H1 (cell line): ENCODE data around the gene PIK3R3. TPM values are rescaled to one million over a fixed set of nuclear protein-coding genes. Genes with fewer than 3 reads are reported as not detected.

Experiments
- CTCF ChIA-PET: fragments of 300-600 bp; sonication (Branson Sonifier 250); formaldehyde crosslinking; loops from one replicate; lab custom pipeline; 2021; ENCODE audit not compliant: partially characterized antibody; lab: Charles Lee
- POLR2A ChIA-PET: fragments of 300-600 bp; sonication (Branson Sonifier 250); formaldehyde crosslinking; loops from one replicate; lab custom pipeline; 2021; ENCODE audit warnings: inconsistent platforms; ENCODE audit not compliant: partially characterized antibody; lab: Charles Lee
- DNase-seq, 2 experiments: peaks; one replicate each; pipeline versions ENCODE4 v3.0.0 to v3.0.0-alpha.2; 2010 to 2022; ENCODE audit warnings: low spot score in 2 of 2, low read depth in 1 of 2, mixed read lengths in 1 of 2
- FAIRE-seq: peaks from 2 replicates; lab custom pipeline; 2011; peaks lifted over from hg19 to GRCh38; lab: Jason Lieb, UNC
- H2AFZ ChIP-seq: 2 replicates; pipeline ENCODE4 v1.8.1; 2012; ENCODE audit warnings: low read length, inconsistent platforms
- H2AK5ac ChIP-seq: 2 replicates; pipeline ENCODE4 v1.6.1; 2013; ENCODE audit warnings: low read depth, low read length
- H2BK120ac ChIP-seq: replicated peaks from 2 replicates; pipeline ENCODE3; 2013; ENCODE audit warnings: low read depth, low read length, inconsistent platforms
- H2BK12ac ChIP-seq: 2 replicates; pipeline ENCODE4 v1.6.1; 2013; ENCODE audit warnings: low read depth, low read length
- H2BK15ac ChIP-seq: 2 replicates; pipeline ENCODE4 v1.6.1; 2013; ENCODE audit warnings: low read length
- H2BK20ac ChIP-seq: 2 replicates; pipeline ENCODE4 v1.6.1; 2013; ENCODE audit warnings: low read length
- H2BK5ac ChIP-seq: 2 replicates; pipeline ENCODE4 v1.6.1; 2013; ENCODE audit warnings: low read depth, low read length
- H3K14ac ChIP-seq: 2 replicates; pipeline ENCODE4 v1.6.1; 2013; ENCODE audit warnings: inconsistent platforms; ENCODE audit not compliant: insufficient read length
- H3K18ac ChIP-seq: 2 replicates; pipeline ENCODE4 v1.6.1; 2013; ENCODE audit warnings: low read length; ENCODE audit errors: extremely low read depth
- H3K23ac ChIP-seq: 2 replicates; pipeline ENCODE4 v1.6.1; 2013; ENCODE audit warnings: inconsistent platforms; ENCODE audit not compliant: insufficient read length
- H3K23me2 ChIP-seq: 2 replicates; pipeline ENCODE4 v1.6.1; 2013; ENCODE audit warnings: low read depth, low read length
- H3K27ac ChIP-seq: 2 replicates; pipeline ENCODE4 v1.6.1; 2011; ENCODE audit warnings: low read depth, low read length, inconsistent platforms
- H3K27me3 ChIP-seq, 4 experiments: replicated peaks in 1 of 4; 1 replicate in 1 of 4; 2 replicates in 3 of 4; pipeline versions ENCODE4 v1.6.1 to v1.8.1; 2011 to 2013; ENCODE audit warnings: low read length in 3 of 4, mild to moderate bottlenecking in 3 of 4, inconsistent platforms in 2 of 4, mixed read lengths in 2 of 4, moderate library complexity in 1 of 4; ENCODE audit not compliant: control insufficient read depth in 3 of 4, insufficient read depth in 3 of 4; ENCODE audit errors: extremely low read depth in 1 of 4
- H3K36me3 ChIP-seq, 4 experiments: 2 replicates each; pipeline versions ENCODE4 v1.6.1 to v1.8.1; 2011 to 2013; ENCODE audit warnings: mild to moderate bottlenecking in 4 of 4, low read length in 3 of 4, moderate library complexity in 2 of 4, control low read depth in 1 of 4, inconsistent platforms in 1 of 4; ENCODE audit not compliant: insufficient read depth in 4 of 4, control insufficient read depth in 2 of 4
- H3K4ac ChIP-seq: replicated peaks from 2 replicates; pipeline ENCODE3; 2013; ENCODE audit warnings: low read length, low read depth, mixed read lengths, inconsistent platforms; ENCODE audit not compliant: insufficient read length
- H3K4me1 ChIP-seq, 4 experiments: replicated peaks in 1 of 4; 1 replicate in 1 of 4; 2 replicates in 3 of 4; pipeline versions ENCODE4 v1.6.1 to v1.8.1; 2011 to 2013; ENCODE audit warnings: low read length in 3 of 4, inconsistent platforms in 2 of 4, mixed read lengths in 1 of 4; ENCODE audit not compliant: insufficient read depth in 4 of 4, control insufficient read depth in 3 of 4
- H3K4me2 ChIP-seq, 2 experiments: 2 replicates each; pipeline versions ENCODE4 v1.6.1 to v1.8.1; 2011 to 2013; ENCODE audit warnings: low read depth in 2 of 2, low read length in 2 of 2, control low read depth in 1 of 2, inconsistent platforms in 1 of 2, mild to moderate bottlenecking in 1 of 2; ENCODE audit not compliant: insufficient read depth in 1 of 2
- H3K4me3 ChIP-seq, 4 experiments: fragments of 200-600, 300-600 bp in 1 of 4; sonication (generic), shearing (Covaris generic), sonication (Bioruptor Twin) in 1 of 4; 2 replicates each; pipeline versions ENCODE4 v1.5.1 to v1.8.1; 2011 to 2016; ENCODE audit warnings: low read length in 4 of 4, low read depth in 3 of 4, control low read depth in 2 of 4, inconsistent platforms in 2 of 4, mild to moderate bottlenecking in 2 of 4, mixed read lengths in 1 of 4, moderate library complexity in 1 of 4; ENCODE audit not compliant: insufficient read depth in 2 of 4; ENCODE audit errors: extremely low read depth in 1 of 4
- H3K56ac ChIP-seq: replicated peaks from 2 replicates; pipeline ENCODE3; 2013; ENCODE audit warnings: low read depth, mild to moderate bottlenecking, mixed read lengths, low read length, inconsistent platforms; ENCODE audit not compliant: insufficient read length
- H3K79me1 ChIP-seq: 2 replicates; pipeline ENCODE4 v1.6.1; 2013; ENCODE audit warnings: low read depth, low read length, control low read depth
- H3K79me2 ChIP-seq, 2 experiments: 2 replicates each; pipeline versions ENCODE4 v1.6.1 to v1.8.1; 2012 to 2013; ENCODE audit warnings: low read length in 2 of 2, mild to moderate bottlenecking in 2 of 2, inconsistent platforms in 1 of 2; ENCODE audit not compliant: insufficient read depth in 2 of 2, control insufficient read depth in 1 of 2
- H3K9ac ChIP-seq, 4 experiments: replicated peaks in 1 of 4; 1 replicate in 1 of 4; 2 replicates in 3 of 4; pipeline versions ENCODE4 v1.6.1 to v1.8.1; 2011 to 2013; ENCODE audit warnings: low read depth in 3 of 4, low read length in 3 of 4, control low read depth in 2 of 4, mild to moderate bottlenecking in 2 of 4, moderate library complexity in 2 of 4, inconsistent platforms in 1 of 4; ENCODE audit errors: extremely low read depth in 1 of 4
- H3K9me3 ChIP-seq, 2 experiments: 2 replicates each; pipeline versions ENCODE4 v1.6.1 to v1.8.1; 2012 to 2013; ENCODE audit warnings: mild to moderate bottlenecking in 2 of 2, moderate library complexity in 2 of 2, control low read depth in 1 of 2, inconsistent platforms in 1 of 2, low read depth in 1 of 2, low read length in 1 of 2, mixed read lengths in 1 of 2; ENCODE audit not compliant: insufficient read depth in 2 of 2
- H4K20me1 ChIP-seq, 2 experiments: replicated peaks in 1 of 2; 2 replicates each; pipeline versions ENCODE3 to v1.8.1; 2011 to 2013; ENCODE audit warnings: inconsistent platforms in 2 of 2, low read length in 2 of 2, mild to moderate bottlenecking in 1 of 2; ENCODE audit not compliant: insufficient read depth in 2 of 2, control insufficient read depth in 1 of 2
- H4K5ac ChIP-seq: 2 replicates; pipeline ENCODE4 v1.6.1; 2013; ENCODE audit warnings: low read length, low read depth, mixed read lengths, inconsistent platforms; ENCODE audit not compliant: insufficient read length
- H4K8ac ChIP-seq: 2 replicates; pipeline ENCODE4 v1.8.0; 2013; ENCODE audit warnings: mild to moderate bottlenecking, moderate library complexity, low read length, inconsistent platforms; ENCODE audit not compliant: insufficient read depth; ENCODE audit errors: extremely low read depth
- H4K91ac ChIP-seq: replicated peaks from 2 replicates; pipeline ENCODE3; 2013; ENCODE audit warnings: low read length, mixed read lengths, inconsistent platforms; ENCODE audit not compliant: insufficient read length
- CBX8 ChIP-seq: fragments of 300-800, 300-1000 bp; sonication (generic); IDR thresholded peaks from 2 replicates; pipeline ENCODE4 v1.7.1; 2016; ENCODE audit warnings: low read depth, low read length, borderline replicate concordance
- CTBP2 ChIP-seq: IDR thresholded peaks from 2 replicates; pipeline ENCODE4 v1.7.0; 2011; ENCODE audit warnings: borderline replicate concordance, mild to moderate bottlenecking, moderate library complexity, mixed read lengths, low read length; ENCODE audit not compliant: insufficient read depth, insufficient read length
- HDAC2 ChIP-seq, 2 experiments: fragments of 300-600 bp in 1 of 2; sonication (generic) in 1 of 2; IDR thresholded peaks; 2 replicates each; pipeline ENCODE4 v1.6.1; 2011 to 2012; ENCODE audit warnings: low read depth in 2 of 2, low read length in 2 of 2, mild to moderate bottlenecking in 2 of 2, moderate library complexity in 2 of 2, borderline replicate concordance in 1 of 2, inconsistent platforms in 1 of 2
- KDM4A ChIP-seq: IDR thresholded peaks from one replicate; pipeline ENCODE4 v1.7.1; 2012; ENCODE audit warnings: low read depth, mild to moderate bottlenecking, moderate library complexity, low read length, inconsistent platforms; ENCODE audit not compliant: severe bottlenecking
- KDM5A ChIP-seq: fragments of 200-600 bp; IDR thresholded peaks from 2 replicates; pipeline ENCODE4 v1.7.1; 2012; ENCODE audit warnings: mild to moderate bottlenecking, low read length, inconsistent platforms, mixed read lengths
- MAFK ChIP-seq: IDR thresholded peaks from 2 replicates; pipeline ENCODE4 v1.6.1; 2012; ENCODE audit warnings: low read depth, mild to moderate bottlenecking, improper control_type of control experiment, low read length
- NRF1 ChIP-seq: IDR thresholded peaks from 2 replicates; pipeline ENCODE4 v1.6.1; 2011; ENCODE audit warnings: mild to moderate bottlenecking, low read depth, low read length, improper control_type of control experiment
- PHF8 ChIP-seq: fragments of 200-600 bp; sonication (generic); conservative IDR thresholded peaks from 2 replicates; pipeline ENCODE4 v1.7.1; 2012; ENCODE audit warnings: low read depth, mild to moderate bottlenecking, inconsistent platforms, low read length, moderate library complexity
- POLR2AphosphoS5 ChIP-seq: IDR thresholded peaks from 2 replicates; pipeline ENCODE4 v1.6.1; 2011; ENCODE audit warnings: low read depth, low read length
- SIN3A ChIP-seq, 2 experiments: IDR thresholded peaks in 1 of 2; conservative IDR thresholded peaks in 1 of 2; 2 replicates each; pipeline ENCODE4 v1.6.1; 2011 to 2012; ENCODE audit warnings: low read length in 2 of 2, improper control_type of control experiment in 1 of 2, low read depth in 1 of 2, mild to moderate bottlenecking in 1 of 2
- SIX5 ChIP-seq: IDR thresholded peaks from 2 replicates; pipeline ENCODE4 v1.6.1; 2011; ENCODE audit warnings: mild to moderate bottlenecking, low read depth, low read length
- WGBS, 2 experiments: shearing (Covaris generic) in 1 of 2; methylation state at CpG; one replicate each; pipeline versions ENCODE4 v1.1.6 to v1.1.7; 2013 to 2015; ENCODE audit warnings: low lambda C conversion rate in 2 of 2, mixed read lengths in 2 of 2, inconsistent platforms in 1 of 2, low coverage in 1 of 2, missing lambda C conversion rate in 1 of 2; ENCODE audit not compliant: insufficient replicate concordance in 2 of 2, insufficient coverage in 1 of 2, insufficient read length in 1 of 2; ENCODE audit errors: extremely low coverage in 1 of 2, missing lambda C conversion rate in 1 of 2; 5-methylcytosine and 5-hydroxymethylcytosine counted together
- polyA plus RNA-seq, 7 experiments: library from polyadenylated mRNA; depleted of rRNA in 3 of 7; stranded (reverse) in 5 of 7; unstranded in 2 of 7; fragments of >200 nt in 5 of 7; fragments of 200-250 nt in 2 of 7; gene quantifications; 1 replicate in 5 of 7; 2 replicates in 1 of 7; 4 replicates in 1 of 7; pipeline versions ENCODE4 v1.2.1 to v1.2.3, GENCODE V29; 2011 to 2013; ENCODE audit warnings: missing spikeins in 2 of 7, mixed read lengths in 2 of 7
- total RNA-seq: library from RNA; stranded (reverse); fragmentation: NEBNext Ultra II Directional; extraction: Animal tissue kit (Norgen Biotek cat#: 25700); gene quantifications from 2 replicates; pipeline ENCODE4 v1.2.1, GENCODE V29; 2021

PIK3R3 gene
- total and polyA plus RNA-seq, 2 of the 8 experiments (the other 6 are each of a cell fraction or from before 2014, with no cell fraction given) = 5.3 to 13.6 TPM

DNA sequence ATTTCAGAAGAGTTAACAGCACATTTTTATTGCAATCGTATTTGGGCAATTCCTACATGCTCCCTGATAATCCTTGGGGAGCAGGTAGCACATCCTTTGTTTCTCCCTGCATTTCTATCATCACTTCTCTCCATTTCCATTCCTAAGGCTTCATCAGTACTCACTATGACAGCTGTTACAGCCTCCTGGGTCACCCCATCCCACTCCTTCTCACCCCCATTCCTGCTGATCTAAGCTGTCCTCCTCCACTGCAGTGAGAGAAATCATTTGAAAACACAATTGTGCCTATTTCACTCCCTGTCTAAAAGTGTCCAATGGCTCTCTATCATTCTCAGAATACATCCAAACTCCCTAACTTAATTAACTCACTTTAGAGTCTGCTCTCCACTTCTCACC is 25.5 kb upstream of the PIK3R3 start:
- H4K91ac ChIP-seq = no peak overlapping the region
- no peak overlapping the region for H3K4me2 ChIP-seq
- H3K23ac ChIP-seq = no peak overlapping the region
- no peaks in the 10 kb centered on the region for H3K9me3 ChIP-seq
- no peak for DNase-seq
- H4K5ac ChIP-seq = no peak overlapping the region
- H3K23me2 ChIP-seq = no peaks in the 10 kb centered on the region
- no peak overlapping the region for H2BK12ac ChIP-seq
- no peaks in the 10 kb centered on the region for H3K79me1 ChIP-seq
- no peaks in the 10 kb centered on the region for H3K36me3 ChIP-seq
- no peak overlapping the region for H4K8ac ChIP-seq
- H4K20me1 ChIP-seq = no peaks in the 10 kb centered on the region
- no peak overlapping the region for H2BK120ac ChIP-seq
- no peak overlapping the region for H3K14ac ChIP-seq
- POLR2A ChIA-PET = interaction anchor here (1.4 to 2.2 kb wide), 3 partner anchors 10 to 40 kb away, joined by 3 to 7 read pairs (median 4); partner anchors contain the start of genes PIK3R3 and POMGNT1
- no peaks in the 10 kb centered on the region for H3K4me1 ChIP-seq
- H3K9ac ChIP-seq = no peak overlapping the region
- no peak overlapping the region for H2BK15ac ChIP-seq
- H2BK20ac ChIP-seq = no peak overlapping the region
- TF ChIP-seq POLR2AphosphoS5 = no peak
- TF ChIP-seq NRF1 = no peak
- TF ChIP-seq SIX5 = no peak
- no peak for TF ChIP-seq KDM4A
- no peak for TF ChIP-seq CBX8
- TF ChIP-seq SIN3A (conservative IDR thresholded peaks at IDR 0.05 in 1 of 2, IDR thresholded peaks at IDR 0.05 in 1 of 2; ENCODE audit: low read depth in 1 of 2, low read length in 2 of 2) = no peak
- no peak for TF ChIP-seq CTBP2
- no peak for TF ChIP-seq MAFK
- no peak for TF ChIP-seq HDAC2 (IDR thresholded peaks at IDR 0.05; ENCODE audit: borderline replicate concordance in 1 of 2, low read depth in 2 of 2, low read length in 2 of 2)
- no peak for TF ChIP-seq KDM5A
- TF ChIP-seq PHF8 = no peak
- no peak overlapping the region for H2AFZ ChIP-seq
- no peak overlapping the region for H3K4me3 ChIP-seq
- no peak overlapping the region for H3K56ac ChIP-seq
- no peak overlapping the region for H3K27ac ChIP-seq
- no peak overlapping the region for H3K18ac ChIP-seq
- WGBS, 2 experiments = 83% methylated on average over 1 of the region's 1 CpG; no CpG with 5 or more reads in 1 of the 2 experiments
- H3K27me3 ChIP-seq = no peaks in the 10 kb centered on the region
- H2BK5ac ChIP-seq = no peak overlapping the region
- CTCF ChIA-PET = interaction anchor here (1.0 to 4.0 kb wide), 3 partner anchors 10 to 122 kb away, joined by 3 to 18 read pairs (median 6); no protein-coding TSS in a partner anchor
- no peak overlapping the region for H3K4ac ChIP-seq
- H3K79me2 ChIP-seq = no peaks in the 10 kb centered on the region
- FAIRE-seq = no peak
- no peak overlapping the region for H2AK5ac ChIP-seq
